HG03064 (cell line): ENCODE measurements around the gene DNAH9.

Source experiments
- ATAC-seq: cut with Tn5 transposase; IDR thresholded peaks from one replicate; pipeline ENCODE4 v1.9.1; 2021; ENCODE audit warnings: low read depth; ENCODE audit not compliant: unreplicated experiment

DNAH9 gene

GRCh38 chr17:11738151-11738550 is 139.9 kb downstream of the DNAH9 start:
- ATAC-seq = no peak

DNA sequence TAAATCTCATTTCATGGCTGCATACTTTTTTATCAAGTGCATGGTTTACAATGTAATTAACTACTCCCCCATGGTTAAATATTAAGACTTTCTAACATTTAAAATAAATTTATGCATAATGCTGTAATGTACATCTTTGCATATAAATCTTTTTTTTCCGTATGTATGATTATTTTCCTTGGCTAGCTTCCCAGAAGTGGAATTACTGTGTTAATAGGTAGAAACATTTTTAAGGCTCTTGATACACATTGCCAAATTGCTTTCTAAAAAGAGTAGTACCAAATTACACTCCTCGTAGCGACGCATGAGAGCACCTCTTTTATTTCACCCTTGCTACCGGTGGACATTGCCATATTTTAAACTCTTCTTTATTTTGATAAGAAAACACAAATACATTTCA is 141.1 kb downstream of the DNAH9 start:
- no peak for ATAC-seq

GRCh38 chr17:11739848-11740247 is 141.6 kb downstream of the DNAH9 start:
- no peak for ATAC-seq

DNA sequence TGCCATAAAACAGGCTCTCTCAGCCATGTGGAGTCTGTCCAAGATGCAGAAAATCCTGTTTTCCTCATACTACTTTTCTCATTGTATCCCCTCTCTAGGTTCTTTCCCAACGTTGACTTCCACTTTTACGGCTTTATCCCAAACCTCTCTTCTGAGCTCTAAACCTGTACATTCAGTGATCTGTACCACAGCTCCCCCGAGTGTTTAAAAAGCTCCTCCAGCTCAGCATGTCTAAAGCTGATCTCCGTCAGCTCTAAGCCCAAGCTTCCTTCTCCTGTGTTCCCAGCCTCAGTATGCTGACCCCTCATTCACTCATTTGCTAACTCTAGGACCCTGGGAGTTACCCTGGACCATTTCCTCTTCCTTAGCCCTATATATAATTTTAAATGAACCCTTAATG is 144.6 kb downstream of the DNAH9 start:
- no peak for ATAC-seq

GRCh38 chr17:11744696-11745095 is 146.4 kb downstream of the DNAH9 start:
- no peak for ATAC-seq

GRCh38 chr17:11747441-11747840 is 149.2 kb downstream of the DNAH9 start:
- no peak for ATAC-seq

DNA sequence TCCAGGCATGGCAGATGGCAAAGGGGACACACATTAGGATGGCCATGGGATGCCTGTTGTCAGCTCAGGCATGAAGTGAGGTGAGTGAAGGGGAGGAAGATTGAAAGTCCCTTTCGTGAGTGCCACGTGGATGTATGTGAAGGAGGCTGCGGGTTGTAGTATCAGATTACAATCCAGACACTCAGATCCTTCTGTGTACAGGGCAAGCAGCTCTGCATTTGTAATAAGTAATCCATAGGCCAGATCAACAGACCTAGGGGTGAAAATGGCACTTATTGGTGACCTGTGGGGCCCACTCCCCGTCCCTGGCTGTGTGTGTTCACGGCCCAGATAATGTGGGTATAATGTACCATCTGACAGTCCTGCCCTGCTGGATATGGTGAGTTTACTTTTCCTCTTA is 159.5 kb downstream of the DNAH9 start:
- no peak for ATAC-seq

DNA sequence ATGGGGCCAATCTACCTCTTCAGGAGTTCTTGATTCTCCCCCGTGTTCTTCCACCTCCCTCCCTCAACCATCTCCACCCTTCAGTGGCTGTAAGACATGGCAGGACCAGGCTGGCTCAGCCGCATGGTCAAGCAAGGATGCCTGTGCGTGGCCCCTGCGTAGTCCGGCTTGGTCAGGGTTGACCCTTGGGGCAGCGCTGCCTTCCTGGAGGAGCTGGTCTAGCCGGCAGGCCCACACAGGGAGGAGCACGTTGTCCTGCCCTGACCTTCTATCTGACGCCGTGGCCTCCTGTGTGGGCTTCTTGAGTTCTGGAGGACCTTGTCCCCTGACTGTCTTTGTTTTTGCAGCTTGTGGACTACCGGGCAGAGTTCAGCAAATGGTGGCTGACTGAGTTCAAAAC is 169.8 kb downstream of the DNAH9 start:
- ATAC-seq = no peak

DNA sequence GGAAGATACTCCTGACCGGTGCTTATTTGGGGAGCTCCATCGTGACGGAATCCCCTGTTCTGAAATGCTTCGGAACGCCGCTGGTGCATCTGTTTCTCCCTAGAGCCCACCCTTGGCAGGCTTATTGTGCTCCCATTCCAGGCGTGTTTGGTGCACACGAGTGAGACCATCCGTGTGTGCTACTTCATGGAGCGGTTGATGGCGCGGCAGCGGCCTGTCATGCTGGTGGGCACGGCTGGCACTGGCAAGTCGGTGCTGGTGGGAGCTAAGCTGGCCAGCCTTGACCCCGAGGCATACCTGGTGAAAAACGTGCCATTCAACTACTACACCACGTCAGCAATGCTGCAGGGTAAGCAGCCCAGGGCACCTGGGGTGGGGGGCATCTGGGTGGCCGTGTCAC is 170.7 kb downstream of the DNAH9 start:
- no peak for ATAC-seq

GRCh38 chr17:11772031-11772430 is 173.8 kb downstream of the DNAH9 start:
- no peak for ATAC-seq

DNA sequence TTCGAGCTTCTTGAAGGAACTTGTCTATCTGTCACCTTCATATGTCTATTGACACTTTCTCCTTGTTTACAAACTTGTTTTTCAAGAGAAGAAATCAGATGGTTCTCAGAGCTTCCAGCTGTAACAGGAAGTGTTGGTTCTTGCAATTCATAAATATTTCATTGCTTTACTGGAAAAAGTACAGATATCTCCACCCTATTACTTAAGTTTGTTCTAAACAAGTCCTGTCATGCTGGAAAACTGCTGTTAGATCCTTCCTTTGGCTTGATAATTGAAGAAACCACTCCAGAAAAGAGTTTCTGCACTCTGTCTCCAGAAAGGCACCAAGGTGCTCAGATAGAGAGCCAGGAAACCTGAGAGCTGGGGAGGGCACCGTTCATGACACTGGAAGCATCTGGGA is 181.6 kb downstream of the DNAH9 start:
- no peak for ATAC-seq

DNA sequence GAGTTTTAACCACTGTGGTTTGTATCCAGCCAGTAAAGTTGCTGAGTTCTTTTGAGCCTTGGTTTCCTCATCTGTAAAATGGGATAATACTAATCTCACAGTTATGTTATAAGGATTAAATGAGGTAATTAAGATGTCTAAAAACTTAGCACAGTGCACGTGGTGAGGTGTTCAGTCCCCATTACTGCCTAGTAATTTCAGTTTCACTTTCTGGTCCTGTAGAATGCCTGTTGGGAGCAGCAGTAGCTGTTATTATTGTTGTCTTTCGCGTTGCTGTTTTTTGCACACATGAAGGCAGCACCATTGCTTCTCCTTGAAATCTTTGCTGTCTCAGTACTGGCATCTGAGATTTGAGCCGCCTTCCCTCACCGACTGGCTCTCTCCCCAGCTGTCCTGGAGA is 182.4 kb downstream of the DNAH9 start:
- no peak for ATAC-seq

- ATAC-seq = no peak
These were observed 188.6 kb downstream of the DNAH9 start for GRCh38 chr17:11786711-11787438.

DNA sequence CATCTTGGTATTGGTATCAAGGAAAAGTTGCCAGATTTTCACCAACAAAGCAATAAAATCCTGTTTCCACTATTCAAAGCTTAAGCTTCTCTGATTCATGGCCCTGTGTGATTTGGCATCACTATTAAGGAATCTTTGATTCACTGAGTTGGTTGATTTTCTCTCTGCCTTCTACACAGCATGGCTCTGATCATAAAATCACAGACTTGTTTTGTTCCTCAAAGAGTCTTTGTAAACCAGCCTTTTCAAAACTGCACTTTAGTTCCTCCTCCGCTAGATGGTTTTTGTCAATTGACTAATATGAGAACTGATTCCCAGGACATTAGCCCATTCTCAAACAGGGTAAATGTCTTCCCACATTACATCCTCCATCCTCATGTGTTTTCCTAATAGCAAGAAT is 197.6 kb downstream of the DNAH9 start:
- ATAC-seq = no peak

DNA sequence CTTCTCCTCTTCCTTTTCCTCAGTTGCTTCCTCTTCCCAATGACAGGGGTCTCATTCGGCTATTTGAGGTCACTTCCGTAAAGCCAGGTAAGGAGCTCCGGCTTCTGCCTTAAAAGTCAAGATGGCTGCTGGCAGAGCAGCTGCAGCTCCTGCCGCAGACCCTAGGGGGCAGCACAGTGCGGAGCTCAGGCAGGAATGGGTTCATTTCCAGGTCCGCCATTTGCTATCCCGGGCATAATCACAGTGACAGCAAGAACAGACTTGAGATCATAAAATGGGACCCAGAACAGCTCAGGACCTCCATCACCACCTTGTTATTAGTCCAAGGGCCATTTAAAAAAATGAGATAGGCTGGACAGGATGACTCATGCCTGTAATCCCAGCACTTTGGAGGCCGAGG is 199.5 kb downstream of the DNAH9 start:
- ATAC-seq = no peak

DNA sequence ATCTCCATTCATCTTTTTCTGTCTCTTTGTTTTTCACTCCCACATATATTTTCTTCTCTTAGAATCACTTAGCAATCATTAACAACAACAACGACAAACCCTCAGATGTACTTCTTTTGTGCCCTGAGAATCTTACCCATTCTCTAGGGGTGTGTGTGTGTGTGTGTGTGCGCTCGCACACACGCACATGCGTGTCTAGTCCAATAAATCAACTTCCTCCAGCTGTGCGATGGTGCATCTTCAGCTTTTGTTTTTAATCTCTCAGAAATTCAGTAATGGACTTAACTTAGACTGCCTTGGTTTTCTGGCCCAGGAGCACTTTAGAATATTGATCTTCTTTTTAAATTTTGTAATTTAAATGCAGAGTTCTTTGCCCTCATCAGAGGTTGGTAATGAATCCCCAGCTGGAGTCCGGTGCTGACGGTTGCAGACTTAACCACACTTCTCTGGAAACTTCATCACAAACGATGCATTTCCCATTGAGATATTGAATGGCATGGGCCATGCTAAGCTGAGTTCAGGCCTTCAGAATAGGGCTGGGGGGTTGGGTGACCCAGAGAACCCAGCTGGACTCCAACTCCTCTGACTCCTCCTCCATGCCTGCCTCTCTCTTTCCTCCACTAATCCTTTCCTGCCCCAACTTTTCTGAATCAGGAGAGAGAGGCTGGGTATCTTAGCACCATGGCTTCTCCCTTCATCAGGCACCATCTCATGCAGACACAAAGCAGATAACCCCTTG is 205.1 kb downstream of the DNAH9 start:
- ATAC-seq = no peak

DNA sequence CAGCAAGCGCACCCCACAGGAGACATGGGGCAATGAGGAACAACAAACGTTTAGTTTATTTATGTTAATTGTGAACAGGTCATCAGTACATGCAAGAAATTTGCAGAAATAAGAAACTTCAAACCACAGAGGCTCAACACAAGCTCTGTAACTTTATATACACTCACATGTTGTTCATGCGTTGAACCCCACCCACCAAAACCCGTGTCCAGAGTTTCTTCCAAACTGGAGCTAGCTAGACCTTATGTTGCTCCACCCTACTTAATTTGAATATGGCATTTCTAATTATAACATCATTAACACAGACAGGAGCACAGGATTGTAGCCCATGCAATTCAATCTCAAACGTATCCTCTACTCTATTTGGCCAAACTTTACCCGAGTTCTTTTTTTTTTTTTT is 206.9 kb downstream of the DNAH9 start:
- ATAC-seq = no peak

GRCh38 chr17:11805952-11806351 is 207.7 kb downstream of the DNAH9 start:
- no peak for ATAC-seq

DNA sequence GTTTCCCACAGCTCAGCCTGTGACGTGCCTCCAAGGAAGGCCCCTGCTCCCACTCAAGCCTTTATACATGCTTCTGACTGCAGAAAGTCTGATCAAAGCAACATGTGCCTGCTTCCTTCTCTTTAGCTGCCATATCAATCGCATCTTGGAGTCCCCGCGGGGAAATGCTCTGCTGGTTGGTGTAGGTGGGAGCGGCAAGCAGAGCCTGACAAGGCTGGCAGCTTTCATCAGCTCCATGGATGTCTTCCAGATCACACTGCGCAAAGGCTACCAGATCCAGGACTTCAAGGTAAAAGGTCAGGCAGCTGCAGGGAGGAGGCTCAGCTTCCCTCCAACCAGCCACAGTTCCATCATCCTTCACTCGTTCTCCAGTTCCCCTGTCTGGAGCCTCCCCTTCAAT is 209.3 kb downstream of the DNAH9 start:
- ATAC-seq = no peak

DNA sequence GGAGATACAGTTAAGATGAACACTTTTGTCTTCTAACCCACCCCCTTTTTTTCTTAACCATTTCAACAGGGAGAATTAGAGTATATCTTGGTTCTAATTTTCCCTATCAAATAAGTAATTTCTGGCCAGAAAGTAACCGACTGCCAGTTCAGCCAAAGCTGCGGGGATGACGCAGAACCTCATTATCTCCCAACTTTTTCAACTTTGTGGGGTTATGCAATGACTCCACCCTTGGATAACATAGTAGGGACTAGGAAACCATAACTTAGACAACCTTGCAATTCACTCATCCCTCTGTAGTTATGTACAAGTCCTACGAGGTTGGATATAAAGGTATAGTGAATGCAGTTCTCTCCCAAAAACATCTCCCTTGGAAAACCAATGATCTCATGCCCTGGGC is 215.0 kb downstream of the DNAH9 start:
- no peak for ATAC-seq

DNA sequence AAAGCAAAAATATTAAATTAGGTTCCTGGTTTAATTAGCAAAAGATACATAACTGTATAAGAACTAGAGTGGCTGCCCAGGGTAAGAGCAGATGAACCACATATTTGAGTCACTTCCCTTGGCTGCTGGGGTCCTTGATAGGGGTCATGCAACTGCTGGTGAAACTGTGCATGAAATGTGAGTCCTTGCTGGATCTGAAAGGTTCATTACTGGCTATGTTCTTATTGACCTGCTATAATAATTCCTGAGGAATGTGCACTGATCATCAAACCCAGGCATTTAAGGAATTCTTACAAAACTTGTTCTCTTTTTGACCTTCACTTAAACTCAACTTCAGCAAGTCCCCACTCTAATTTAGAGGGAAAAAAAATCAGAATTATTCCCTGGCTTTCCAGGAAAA is 215.6 kb downstream of the DNAH9 start:
- no peak for ATAC-seq

GRCh38 chr17:11814655-11815262 is 216.5 kb downstream of the DNAH9 start:
- no peak for ATAC-seq
